ENCODE data around the gene STRN4. TPM values are rescaled to one million over a fixed set of nuclear protein-coding genes. Genes with fewer than 3 reads are reported as not detected.

Gene STRN4
- total RNA-seq, 2 experiments from 2014 or later, result 68.0 to 115 TPM

DNA sequence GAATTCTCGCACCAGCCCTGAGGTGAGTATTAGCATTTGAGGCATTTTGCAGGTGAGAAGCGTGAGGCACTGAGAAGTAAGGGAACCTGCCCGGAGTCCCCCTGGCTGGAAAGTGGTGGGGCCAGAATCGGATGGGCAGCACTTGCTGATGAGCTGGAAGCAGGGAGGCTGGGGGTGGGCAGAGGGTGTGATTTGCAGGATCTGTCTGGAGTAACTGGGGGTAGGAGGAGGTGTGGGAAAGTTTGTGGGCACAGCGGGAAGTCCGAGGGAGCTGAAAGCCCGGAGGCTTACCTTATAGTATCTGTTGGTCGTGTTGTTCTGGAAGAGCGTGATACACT, 49.4 kb downstream of the STRN4 start:
- Histone ChIP-seq H2AFZ (ENCODE audit: low read length) (no peak overlapping the region), H3K4me2 (ENCODE audit: low read length) (no peak overlapping the region), H4K20me1 (ENCODE audit: insufficient read depth, low read length) (no peaks in the 10 kb centered on the region), H3K27ac (ENCODE audit: low read depth, low read length, poor library complexity, severe bottlenecking) (no peak overlapping the region), H3K36me3 (ENCODE audit: insufficient read depth, low read length) (peaks cover 100% of the 10 kb centered on the region), H3K79me2 (ENCODE audit: insufficient read depth, low read depth, low read length) (no peaks in the 10 kb centered on the region), H3K9me2 (ENCODE audit: insufficient read depth, low read length) (no peaks in the 10 kb centered on the region), H3K9me3 (ENCODE audit: low read length) (no peaks in the 10 kb centered on the region), H3K4me3 (ENCODE audit: low read depth, low read length, poor library complexity, severe bottlenecking) (no peak overlapping the region), H3K4me1 (ENCODE audit: insufficient read depth, low read length, poor library complexity, severe bottlenecking) (no peaks in the 10 kb centered on the region)
- CTCF ChIA-PET (ENCODE audit: unreplicated experiment), result interaction anchor here (0.5 kb wide), 1 partner anchor 51 kb away, joined by 4 read pairs; no protein-coding TSS in a partner anchor
- BruUV-seq (replicated peaks), result no TSS peak
- no peak for TF ChIP-seq EZH2phosphoT487 (IDR thresholded peaks at IDR 0.05; ENCODE audit: borderline replicate concordance, low read depth, low read length)
- TF ChIP-seq, protein P1, sequence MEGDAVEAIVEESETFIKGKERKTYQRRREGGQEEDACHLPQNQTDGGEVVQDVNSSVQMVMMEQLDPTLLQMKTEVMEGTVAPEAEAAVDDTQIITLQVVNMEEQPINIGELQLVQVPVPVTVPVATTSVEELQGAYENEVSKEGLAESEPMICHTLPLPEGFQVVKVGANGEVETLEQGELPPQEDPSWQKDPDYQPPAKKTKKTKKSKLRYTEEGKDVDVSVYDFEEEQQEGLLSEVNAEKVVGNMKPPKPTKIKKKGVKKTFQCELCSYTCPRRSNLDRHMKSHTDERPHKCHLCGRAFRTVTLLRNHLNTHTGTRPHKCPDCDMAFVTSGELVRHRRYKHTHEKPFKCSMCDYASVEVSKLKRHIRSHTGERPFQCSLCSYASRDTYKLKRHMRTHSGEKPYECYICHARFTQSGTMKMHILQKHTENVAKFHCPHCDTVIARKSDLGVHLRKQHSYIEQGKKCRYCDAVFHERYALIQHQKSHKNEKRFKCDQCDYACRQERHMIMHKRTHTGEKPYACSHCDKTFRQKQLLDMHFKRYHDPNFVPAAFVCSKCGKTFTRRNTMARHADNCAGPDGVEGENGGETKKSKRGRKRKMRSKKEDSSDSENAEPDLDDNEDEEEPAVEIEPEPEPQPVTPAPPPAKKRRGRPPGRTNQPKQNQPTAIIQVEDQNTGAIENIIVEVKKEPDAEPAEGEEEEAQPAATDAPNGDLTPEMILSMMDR (conservative IDR thresholded peaks at IDR 0.05; ENCODE audit: low read length), result no peak
- intact Hi-C loops (cut with micrococcal nuclease; ENCODE audit: unreplicated experiment), result no loop called here
- DNase-seq (ENCODE audit: low spot score), result no peak
- POLR2A ChIA-PET, result no interaction called here

DNA sequence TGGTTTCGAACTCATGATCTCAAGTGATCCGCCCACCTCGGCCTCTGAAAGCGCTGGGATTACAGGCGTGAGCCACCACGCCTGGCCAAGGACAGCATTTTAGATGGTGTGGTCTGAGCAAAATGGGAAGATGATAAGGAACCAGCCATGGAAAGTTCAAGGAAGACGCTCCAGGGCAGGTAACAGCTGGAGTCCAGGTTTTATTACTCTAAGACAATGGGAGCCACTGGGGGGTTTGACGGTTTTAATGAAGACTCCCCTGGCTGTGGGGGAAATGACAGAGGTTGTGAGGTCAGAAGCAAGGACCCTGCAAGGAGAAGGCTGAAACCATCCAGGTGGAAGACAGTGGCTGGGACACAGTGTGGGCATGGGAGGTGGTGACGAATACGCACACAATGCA, 50.2 kb downstream of the STRN4 start:
- no peaks in the 10 kb centered on the region for H4K20me1 ChIP-seq (ENCODE audit: insufficient read depth, low read length)
- BruUV-seq (replicated peaks), result no TSS peak

DNA sequence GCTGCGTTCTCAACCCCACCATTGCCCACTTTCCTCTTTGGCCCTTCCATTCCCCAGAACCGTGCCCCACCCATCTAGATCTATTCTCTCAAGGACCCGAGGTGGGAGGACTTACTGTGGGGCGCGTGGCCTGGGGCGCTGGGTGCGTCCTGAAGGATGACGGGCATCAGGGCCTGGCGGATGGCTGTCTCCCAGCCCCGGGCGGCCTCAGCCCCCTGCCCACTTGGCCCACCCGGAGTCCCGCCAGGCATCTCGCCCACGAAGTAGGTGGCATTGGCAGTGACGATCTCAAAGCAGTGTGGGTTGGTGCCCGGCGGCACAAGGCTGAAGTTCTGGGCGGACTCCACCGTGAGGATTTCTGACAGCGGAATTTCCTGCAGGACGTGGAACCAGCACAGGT, 52.5 kb downstream of the STRN4 start:
- ChIA-PET CTCF (ENCODE audit: unreplicated experiment) (no interaction called here), POLR2A (no interaction called here)
- Histone ChIP-seq H4K20me1 (ENCODE audit: insufficient read depth, low read length) (no peaks in the 10 kb centered on the region), H3K79me2 (ENCODE audit: insufficient read depth, low read depth, low read length) (no peaks in the 10 kb centered on the region), H3K9me3 (ENCODE audit: low read length) (no peaks in the 10 kb centered on the region), H3K4me3 (ENCODE audit: low read depth, low read length, poor library complexity, severe bottlenecking) (no peak overlapping the region), H3K4me2 (ENCODE audit: low read length) (no peak overlapping the region), H3K36me3 (ENCODE audit: insufficient read depth, low read length) (peaks cover 100% of the 10 kb centered on the region), H3K9me2 (ENCODE audit: insufficient read depth, low read length) (no peaks in the 10 kb centered on the region), H2AFZ (ENCODE audit: low read length) (no peak overlapping the region), H3K27ac (ENCODE audit: low read depth, low read length, poor library complexity, severe bottlenecking) (no peak overlapping the region), H3K4me1 (ENCODE audit: insufficient read depth, low read length, poor library complexity, severe bottlenecking) (no peaks in the 10 kb centered on the region)
- intact Hi-C loops (cut with micrococcal nuclease; ENCODE audit: unreplicated experiment), result no loop called here
- BruUV-seq (replicated peaks), result no TSS peak
- no peak for DNase-seq (ENCODE audit: low spot score)
- TF ChIP-seq EZH2phosphoT487 (IDR thresholded peaks at IDR 0.05; ENCODE audit: borderline replicate concordance, low read depth, low read length), result no peak
- TF ChIP-seq, protein P1 (conservative IDR thresholded peaks at IDR 0.05; ENCODE audit: low read length), result no peak

More for the DNA sequence above, 50.2 kb downstream of the STRN4 start:
- no peak overlapping the region for H3K27ac ChIP-seq (ENCODE audit: low read depth, low read length, poor library complexity, severe bottlenecking)
- CTCF ChIA-PET (ENCODE audit: unreplicated experiment), result no interaction called here
- no peaks in the 10 kb centered on the region for H3K4me1 ChIP-seq (ENCODE audit: insufficient read depth, low read length, poor library complexity, severe bottlenecking)
- no peak for DNase-seq (ENCODE audit: low spot score)
- no peak overlapping the region for H3K4me2 ChIP-seq (ENCODE audit: low read length)
- H3K9me2 ChIP-seq (ENCODE audit: insufficient read depth, low read length), result no peaks in the 10 kb centered on the region
- no peak overlapping the region for H3K4me3 ChIP-seq (ENCODE audit: low read depth, low read length, poor library complexity, severe bottlenecking)
- intact Hi-C loops (cut with micrococcal nuclease; ENCODE audit: unreplicated experiment), result no loop called here
- no peak overlapping the region for H2AFZ ChIP-seq (ENCODE audit: low read length)
- H3K36me3 ChIP-seq (ENCODE audit: insufficient read depth, low read length), result peaks cover 100% of the 10 kb centered on the region
- POLR2A ChIA-PET, result no interaction called here
- no peaks in the 10 kb centered on the region for H3K9me3 ChIP-seq (ENCODE audit: low read length)
- H3K79me2 ChIP-seq (ENCODE audit: insufficient read depth, low read depth, low read length), result no peaks in the 10 kb centered on the region
- TF ChIP-seq EZH2phosphoT487 (IDR thresholded peaks at IDR 0.05; ENCODE audit: borderline replicate concordance, low read depth, low read length), result no peak
- TF ChIP-seq, protein P1 (conservative IDR thresholded peaks at IDR 0.05; ENCODE audit: low read length), result no peak

All from OCI-LY7 (cell line).